H1 (cell line): Measurements from ENCODE around the gene ACSF3. TPM values are rescaled to one million over a fixed set of nuclear protein-coding genes. Genes with fewer than 3 reads are reported as not detected.

Experiments
- CTCF ChIA-PET: fragments of 300-600 bp; sonication (Branson Sonifier 250); formaldehyde crosslinking; loops from one replicate; lab custom pipeline; 2021; ENCODE audit not compliant: partially characterized antibody; lab: Charles Lee
- POLR2A ChIA-PET: fragments of 300-600 bp; sonication (Branson Sonifier 250); formaldehyde crosslinking; loops from one replicate; lab custom pipeline; 2021; ENCODE audit warnings: inconsistent platforms; ENCODE audit not compliant: partially characterized antibody; lab: Charles Lee
- DNase-seq, 2 experiments: peaks; one replicate each; pipeline versions ENCODE4 v3.0.0 to v3.0.0-alpha.2; 2010 to 2022; ENCODE audit warnings: low spot score in 2 of 2, low read depth in 1 of 2, mixed read lengths in 1 of 2
- FAIRE-seq: peaks from 2 replicates; lab custom pipeline; 2011; peaks lifted over from hg19 to GRCh38; lab: Jason Lieb, UNC
- H2AFZ ChIP-seq: 2 replicates; pipeline ENCODE4 v1.8.1; 2012; ENCODE audit warnings: low read length, inconsistent platforms
- H2AK5ac ChIP-seq: 2 replicates; pipeline ENCODE4 v1.6.1; 2013; ENCODE audit warnings: low read depth, low read length
- H2BK120ac ChIP-seq: replicated peaks from 2 replicates; pipeline ENCODE3; 2013; ENCODE audit warnings: low read depth, low read length, inconsistent platforms
- H2BK12ac ChIP-seq: 2 replicates; pipeline ENCODE4 v1.6.1; 2013; ENCODE audit warnings: low read depth, low read length
- H2BK15ac ChIP-seq: 2 replicates; pipeline ENCODE4 v1.6.1; 2013; ENCODE audit warnings: low read length
- H2BK20ac ChIP-seq: 2 replicates; pipeline ENCODE4 v1.6.1; 2013; ENCODE audit warnings: low read length
- H2BK5ac ChIP-seq: 2 replicates; pipeline ENCODE4 v1.6.1; 2013; ENCODE audit warnings: low read depth, low read length
- H3K14ac ChIP-seq: 2 replicates; pipeline ENCODE4 v1.6.1; 2013; ENCODE audit warnings: inconsistent platforms; ENCODE audit not compliant: insufficient read length
- H3K18ac ChIP-seq: 2 replicates; pipeline ENCODE4 v1.6.1; 2013; ENCODE audit warnings: low read length; ENCODE audit errors: extremely low read depth
- H3K23ac ChIP-seq: 2 replicates; pipeline ENCODE4 v1.6.1; 2013; ENCODE audit warnings: inconsistent platforms; ENCODE audit not compliant: insufficient read length
- H3K23me2 ChIP-seq: 2 replicates; pipeline ENCODE4 v1.6.1; 2013; ENCODE audit warnings: low read depth, low read length
- H3K27ac ChIP-seq: 2 replicates; pipeline ENCODE4 v1.6.1; 2011; ENCODE audit warnings: low read depth, low read length, inconsistent platforms
- H3K27me3 ChIP-seq, 4 experiments: replicated peaks in 1 of 4; 1 replicate in 1 of 4; 2 replicates in 3 of 4; pipeline versions ENCODE4 v1.6.1 to v1.8.1; 2011 to 2013; ENCODE audit warnings: low read length in 3 of 4, mild to moderate bottlenecking in 3 of 4, inconsistent platforms in 2 of 4, mixed read lengths in 2 of 4, moderate library complexity in 1 of 4; ENCODE audit not compliant: control insufficient read depth in 3 of 4, insufficient read depth in 3 of 4; ENCODE audit errors: extremely low read depth in 1 of 4
- H3K36me3 ChIP-seq, 4 experiments: 2 replicates each; pipeline versions ENCODE4 v1.6.1 to v1.8.1; 2011 to 2013; ENCODE audit warnings: mild to moderate bottlenecking in 4 of 4, low read length in 3 of 4, moderate library complexity in 2 of 4, control low read depth in 1 of 4, inconsistent platforms in 1 of 4; ENCODE audit not compliant: insufficient read depth in 4 of 4, control insufficient read depth in 2 of 4
- H3K4ac ChIP-seq: replicated peaks from 2 replicates; pipeline ENCODE3; 2013; ENCODE audit warnings: low read length, low read depth, mixed read lengths, inconsistent platforms; ENCODE audit not compliant: insufficient read length
- H3K4me1 ChIP-seq, 4 experiments: replicated peaks in 1 of 4; 1 replicate in 1 of 4; 2 replicates in 3 of 4; pipeline versions ENCODE4 v1.6.1 to v1.8.1; 2011 to 2013; ENCODE audit warnings: low read length in 3 of 4, inconsistent platforms in 2 of 4, mixed read lengths in 1 of 4; ENCODE audit not compliant: insufficient read depth in 4 of 4, control insufficient read depth in 3 of 4
- H3K4me2 ChIP-seq, 2 experiments: 2 replicates each; pipeline versions ENCODE4 v1.6.1 to v1.8.1; 2011 to 2013; ENCODE audit warnings: low read depth in 2 of 2, low read length in 2 of 2, control low read depth in 1 of 2, inconsistent platforms in 1 of 2, mild to moderate bottlenecking in 1 of 2; ENCODE audit not compliant: insufficient read depth in 1 of 2
- H3K4me3 ChIP-seq, 4 experiments: fragments of 200-600, 300-600 bp in 1 of 4; sonication (generic), shearing (Covaris generic), sonication (Bioruptor Twin) in 1 of 4; 2 replicates each; pipeline versions ENCODE4 v1.5.1 to v1.8.1; 2011 to 2016; ENCODE audit warnings: low read length in 4 of 4, low read depth in 3 of 4, control low read depth in 2 of 4, inconsistent platforms in 2 of 4, mild to moderate bottlenecking in 2 of 4, mixed read lengths in 1 of 4, moderate library complexity in 1 of 4; ENCODE audit not compliant: insufficient read depth in 2 of 4; ENCODE audit errors: extremely low read depth in 1 of 4
- H3K56ac ChIP-seq: replicated peaks from 2 replicates; pipeline ENCODE3; 2013; ENCODE audit warnings: low read depth, mild to moderate bottlenecking, mixed read lengths, low read length, inconsistent platforms; ENCODE audit not compliant: insufficient read length
- H3K79me1 ChIP-seq: 2 replicates; pipeline ENCODE4 v1.6.1; 2013; ENCODE audit warnings: low read depth, low read length, control low read depth
- H3K79me2 ChIP-seq, 2 experiments: 2 replicates each; pipeline versions ENCODE4 v1.6.1 to v1.8.1; 2012 to 2013; ENCODE audit warnings: low read length in 2 of 2, mild to moderate bottlenecking in 2 of 2, inconsistent platforms in 1 of 2; ENCODE audit not compliant: insufficient read depth in 2 of 2, control insufficient read depth in 1 of 2
- H3K9ac ChIP-seq, 4 experiments: replicated peaks in 1 of 4; 1 replicate in 1 of 4; 2 replicates in 3 of 4; pipeline versions ENCODE4 v1.6.1 to v1.8.1; 2011 to 2013; ENCODE audit warnings: low read depth in 3 of 4, low read length in 3 of 4, control low read depth in 2 of 4, mild to moderate bottlenecking in 2 of 4, moderate library complexity in 2 of 4, inconsistent platforms in 1 of 4; ENCODE audit errors: extremely low read depth in 1 of 4
- H3K9me3 ChIP-seq, 2 experiments: 2 replicates each; pipeline versions ENCODE4 v1.6.1 to v1.8.1; 2012 to 2013; ENCODE audit warnings: mild to moderate bottlenecking in 2 of 2, moderate library complexity in 2 of 2, control low read depth in 1 of 2, inconsistent platforms in 1 of 2, low read depth in 1 of 2, low read length in 1 of 2, mixed read lengths in 1 of 2; ENCODE audit not compliant: insufficient read depth in 2 of 2
- H4K20me1 ChIP-seq, 2 experiments: replicated peaks in 1 of 2; 2 replicates each; pipeline versions ENCODE3 to v1.8.1; 2011 to 2013; ENCODE audit warnings: inconsistent platforms in 2 of 2, low read length in 2 of 2, mild to moderate bottlenecking in 1 of 2; ENCODE audit not compliant: insufficient read depth in 2 of 2, control insufficient read depth in 1 of 2
- H4K5ac ChIP-seq: 2 replicates; pipeline ENCODE4 v1.6.1; 2013; ENCODE audit warnings: low read length, low read depth, mixed read lengths, inconsistent platforms; ENCODE audit not compliant: insufficient read length
- H4K8ac ChIP-seq: 2 replicates; pipeline ENCODE4 v1.8.0; 2013; ENCODE audit warnings: mild to moderate bottlenecking, moderate library complexity, low read length, inconsistent platforms; ENCODE audit not compliant: insufficient read depth; ENCODE audit errors: extremely low read depth
- H4K91ac ChIP-seq: replicated peaks from 2 replicates; pipeline ENCODE3; 2013; ENCODE audit warnings: low read length, mixed read lengths, inconsistent platforms; ENCODE audit not compliant: insufficient read length
- POU5F1 ChIP-seq: IDR thresholded peaks from 2 replicates; pipeline ENCODE4 v1.6.1; 2011; ENCODE audit warnings: low read depth, mild to moderate bottlenecking, low read length, moderate library complexity
- RAD21 ChIP-seq, 2 experiments: IDR thresholded peaks in 1 of 2; conservative IDR thresholded peaks in 1 of 2; 2 replicates each; pipeline ENCODE4 v1.6.1; 2011; ENCODE audit warnings: low read depth in 2 of 2, low read length in 2 of 2, improper control_type of control experiment in 1 of 2, inconsistent platforms in 1 of 2, mild to moderate bottlenecking in 1 of 2, moderate library complexity in 1 of 2
- SUZ12 ChIP-seq: fragments of 200-600 bp; sonication (generic); IDR thresholded peaks from 2 replicates; pipeline ENCODE4 v1.6.1; 2012; ENCODE audit warnings: mild to moderate bottlenecking, inconsistent platforms, low read length, moderate library complexity, mixed read lengths
- WGBS, 2 experiments: shearing (Covaris generic) in 1 of 2; methylation state at CpG; one replicate each; pipeline versions ENCODE4 v1.1.6 to v1.1.7; 2013 to 2015; ENCODE audit warnings: low lambda C conversion rate in 2 of 2, mixed read lengths in 2 of 2, inconsistent platforms in 1 of 2, low coverage in 1 of 2, missing lambda C conversion rate in 1 of 2; ENCODE audit not compliant: insufficient replicate concordance in 2 of 2, insufficient coverage in 1 of 2, insufficient read length in 1 of 2; ENCODE audit errors: extremely low coverage in 1 of 2, missing lambda C conversion rate in 1 of 2; 5-methylcytosine and 5-hydroxymethylcytosine counted together
- polyA plus RNA-seq, 7 experiments: library from polyadenylated mRNA; depleted of rRNA in 3 of 7; stranded (reverse) in 5 of 7; unstranded in 2 of 7; fragments of >200 nt in 5 of 7; fragments of 200-250 nt in 2 of 7; gene quantifications; 1 replicate in 5 of 7; 2 replicates in 1 of 7; 4 replicates in 1 of 7; pipeline versions ENCODE4 v1.2.1 to v1.2.3, GENCODE V29; 2011 to 2013; ENCODE audit warnings: missing spikeins in 2 of 7, mixed read lengths in 2 of 7
- total RNA-seq: library from RNA; stranded (reverse); fragmentation: NEBNext Ultra II Directional; extraction: Animal tissue kit (Norgen Biotek cat#: 25700); gene quantifications from 2 replicates; pipeline ENCODE4 v1.2.1, GENCODE V29; 2021

The ACSF3 gene
- total and polyA plus RNA-seq, 2 of the 8 experiments (the other 6 are each of a cell fraction or from before 2014, with no cell fraction given), result 15.6 to 22.9 TPM

GRCh38 chr16:89089120-89089519 lies 4.5 kb upstream of the ACSF3 start:
- no peaks in the 10 kb centered on the region for H3K79me2 ChIP-seq
- no peak overlapping the region for H3K9ac ChIP-seq
- 0 out of 2 replicates have a peak overlapping the region, but pooled peaks have one; percentile 44 for H2BK5ac ChIP-seq
- H3K27me3 ChIP-seq, result peaks cover 0 to 18% (median 8%) of the 10 kb centered on the region in 4 experiments; a peak in 5 of 7 replicates
- H3K79me1 ChIP-seq, result no peaks in the 10 kb centered on the region
- H2BK20ac ChIP-seq, result no peak overlapping the region
- no peak overlapping the region for H2BK120ac ChIP-seq
- H3K36me3 ChIP-seq, result no peaks in the 10 kb centered on the region
- WGBS, 2 experiments, result 39% methylated on average over 7 of the region's 13 CpGs; no CpG with 5 or more reads in 1 of the 2 experiments
- no peak overlapping the region for H2BK12ac ChIP-seq
- peak overlapping the region; percentile 39 for H4K8ac ChIP-seq
- peaks cover 2% of the 10 kb centered on the region; the same call in 1 of the 2 replicates for H3K23me2 ChIP-seq
- H4K5ac ChIP-seq, result no peak overlapping the region
- H3K14ac ChIP-seq, result no peak overlapping the region
- peak overlapping the region in 1 of 4 experiments; percentile 35; a peak in 2 of 8 replicates for H3K4me3 ChIP-seq
- H2BK15ac ChIP-seq, result no peak overlapping the region
- ChIA-PET CTCF (interaction anchor here (0.6 to 1.1 kb wide), 4 partner anchors 12 to 56 kb away, joined by 3 read pairs; no protein-coding TSS in a partner anchor), POLR2A (interaction anchor here (1.4 kb wide), 1 partner anchor 30 kb away, joined by 4 read pairs; no protein-coding TSS in a partner anchor)
- H4K91ac ChIP-seq, result peak overlapping the region; percentile 17
- peaks cover 0 to 8% (median 2%) of the 10 kb centered on the region in 4 experiments; a peak in 6 of 7 replicates for H3K4me1 ChIP-seq
- peak overlapping the region; percentile 20 to 34; a peak in 3 of 4 replicates for H3K4me2 ChIP-seq
- no peaks in the 10 kb centered on the region for H4K20me1 ChIP-seq
- peak in 1 of 2 experiments; percentile 57 for DNase-seq
- H3K23ac ChIP-seq, result no peak overlapping the region
- no peak for FAIRE-seq
- peak overlapping the region; percentile 5 for H3K4ac ChIP-seq
- peak overlapping the region; percentile 70 for H2AFZ ChIP-seq
- no peaks in the 10 kb centered on the region; a peak in 1 of 4 replicates for H3K9me3 ChIP-seq
- H3K56ac ChIP-seq, result no peak overlapping the region
- H2AK5ac ChIP-seq, result no peak overlapping the region
- H3K18ac ChIP-seq, result peak overlapping the region; percentile 32; the same call in 1 of the 2 replicates
- H3K27ac ChIP-seq, result no peak overlapping the region
- TF ChIP-seq RAD21 (IDR thresholded peaks at IDR 0.05 in 1 of 2, conservative IDR thresholded peaks at IDR 0.05 in 1 of 2; ENCODE audit: low read depth in 2 of 2, low read length in 2 of 2), result peak; percentile 11 to 14; a peak in 2 of 4 replicates
- TF ChIP-seq SUZ12, result no peak
- TF ChIP-seq POU5F1, result no peak
